Measurements from ENCODE around the gene MUL1. TPM values are rescaled to one million over a fixed set of nuclear protein-coding genes. Genes with fewer than 3 reads are reported as not detected.
"Not testable (repeated sequence)": the region's sequence is repeated elsewhere in the genome, so short reads cannot be mapped to it uniquely, and the experiment has no call there.

The MUL1 gene
- total RNA-seq, 3 donors from 2014 or later = 25.4 to 35.1 (median 29.6) TPM

- intact Hi-C loops (cut with DNase I; ENCODE audit: low total_unique reads) = no loop called here
- no peaks in the 10 kb centered on the region for H3K9me3 ChIP-seq
- H3K36me3 ChIP-seq = no peaks in the 10 kb centered on the region
- no peak overlapping the region for H3K27ac ChIP-seq
- H3K4me1 ChIP-seq = no peaks in the 10 kb centered on the region
- TF ChIP-seq CTCF (IDR thresholded peaks at IDR 0.05) = no peak
- TF ChIP-seq POLR2AphosphoS5 (IDR thresholded peaks at IDR 0.05) = no peak
- TF ChIP-seq POLR2A (IDR thresholded peaks at IDR 0.05) = no peak
- no peak overlapping the region for H3K4me3 ChIP-seq
- H3K27me3 ChIP-seq = peaks cover 0 to 7% of the 10 kb centered on the region in 2 donors
- no peak for DNase-seq (ENCODE audit: low spot score in 2 of 2)
Measured at GRCh38 chr1:20528221-20528620, 20.3 kb upstream of the MUL1 start.

GRCh38 chr1:20526267-20526666, 18.3 kb upstream of the MUL1 start:
- TF ChIP-seq POLR2AphosphoS5 (IDR thresholded peaks at IDR 0.05) (no peak), CTCF (IDR thresholded peaks at IDR 0.05) (no peak), POLR2A (IDR thresholded peaks at IDR 0.05) (no peak)
- intact Hi-C loops (cut with DNase I; ENCODE audit: low total_unique reads) = no loop called here

GRCh38 chr1:20521960-20522861, 14.3 kb upstream of the MUL1 start:
- intact Hi-C loops (cut with DNase I; ENCODE audit: low total_unique reads) = no loop called here
- peak overlapping the region in 1 of 3 donors; percentile 58 for H3K4me3 ChIP-seq

More at GRCh38 chr1:20526267-20526666, 18.3 kb upstream of the MUL1 start:
- no peaks in the 10 kb centered on the region for H3K4me1 ChIP-seq
- no peaks in the 10 kb centered on the region for H3K9me3 ChIP-seq
- H3K27me3 ChIP-seq = peaks cover 0 to 7% of the 10 kb centered on the region in 2 donors
- H3K36me3 ChIP-seq = no peaks in the 10 kb centered on the region
- H3K27ac ChIP-seq = no peak overlapping the region
- no peak for DNase-seq (ENCODE audit: low spot score in 2 of 2)
- H3K4me3 ChIP-seq = no peak overlapping the region

GRCh38 chr1:20519609-20520262, 11.8 kb upstream of the MUL1 start:
- DNase-seq (ENCODE audit: low spot score in 2 of 2); H3K4me1 ChIP-seq; H3K9me3 ChIP-seq; H3K4me3 ChIP-seq; H3K27ac ChIP-seq; H3K27me3 ChIP-seq; H3K36me3 ChIP-seq; intact Hi-C loops (cut with DNase I; ENCODE audit: low total_unique reads): not testable (repeated sequence)

More at GRCh38 chr1:20521960-20522861, 14.3 kb upstream of the MUL1 start:
- no peak overlapping the region for H3K27ac ChIP-seq
- H3K36me3 ChIP-seq = no peaks in the 10 kb centered on the region
- no peaks in the 10 kb centered on the region for H3K9me3 ChIP-seq
- DNase-seq (ENCODE audit: low spot score in 2 of 2) = peak; percentile 52 to 72
- no peaks in the 10 kb centered on the region for H3K27me3 ChIP-seq
- H3K4me1 ChIP-seq = no peaks in the 10 kb centered on the region
- peak; percentile 87 to 94 (median 92) for TF ChIP-seq CTCF (IDR thresholded peaks at IDR 0.05)
- TF ChIP-seq POLR2A (IDR thresholded peaks at IDR 0.05) = no peak
- no peak for TF ChIP-seq POLR2AphosphoS5 (IDR thresholded peaks at IDR 0.05)

GRCh38 chr1:20511518-20512428, 3.8 kb upstream of the MUL1 start:
- no peak for DNase-seq (ENCODE audit: low spot score in 2 of 2)
- Histone ChIP-seq H3K27me3 (no peaks in the 10 kb centered on the region), H3K36me3 (no peaks in the 10 kb centered on the region), H3K4me3 (no peak overlapping the region), H3K27ac (no peak overlapping the region), H3K4me1 (no peaks in the 10 kb centered on the region), H3K9me3 (no peaks in the 10 kb centered on the region)
- no peak for TF ChIP-seq POLR2AphosphoS5 (IDR thresholded peaks at IDR 0.05)
- no peak for TF ChIP-seq CTCF (IDR thresholded peaks at IDR 0.05)
- no peak for TF ChIP-seq POLR2A (IDR thresholded peaks at IDR 0.05)
- intact Hi-C loops (cut with DNase I; ENCODE audit: low total_unique reads) = no loop called here
